ENCODE data around the gene C1orf159.

DNA sequence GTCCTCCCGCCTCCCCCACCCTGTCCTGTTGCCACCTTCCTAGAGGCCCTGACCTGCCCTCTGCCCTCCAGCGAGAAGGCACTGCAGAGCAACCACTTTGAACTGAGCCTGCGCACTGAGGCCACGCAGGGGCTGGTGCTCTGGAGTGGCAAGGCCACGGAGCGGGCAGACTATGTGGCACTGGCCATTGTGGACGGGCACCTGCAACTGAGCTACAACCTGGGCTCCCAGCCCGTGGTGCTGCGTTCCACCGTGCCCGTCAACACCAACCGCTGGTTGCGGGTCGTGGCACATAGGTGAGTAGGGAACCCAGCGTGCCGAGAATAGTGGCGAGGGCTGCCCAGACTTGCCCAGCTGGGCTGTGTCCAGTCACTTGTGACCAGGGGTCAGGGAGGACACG is 62.2 kb downstream of the C1orf159 start:
- TF ChIP-seq, protein P1, sequence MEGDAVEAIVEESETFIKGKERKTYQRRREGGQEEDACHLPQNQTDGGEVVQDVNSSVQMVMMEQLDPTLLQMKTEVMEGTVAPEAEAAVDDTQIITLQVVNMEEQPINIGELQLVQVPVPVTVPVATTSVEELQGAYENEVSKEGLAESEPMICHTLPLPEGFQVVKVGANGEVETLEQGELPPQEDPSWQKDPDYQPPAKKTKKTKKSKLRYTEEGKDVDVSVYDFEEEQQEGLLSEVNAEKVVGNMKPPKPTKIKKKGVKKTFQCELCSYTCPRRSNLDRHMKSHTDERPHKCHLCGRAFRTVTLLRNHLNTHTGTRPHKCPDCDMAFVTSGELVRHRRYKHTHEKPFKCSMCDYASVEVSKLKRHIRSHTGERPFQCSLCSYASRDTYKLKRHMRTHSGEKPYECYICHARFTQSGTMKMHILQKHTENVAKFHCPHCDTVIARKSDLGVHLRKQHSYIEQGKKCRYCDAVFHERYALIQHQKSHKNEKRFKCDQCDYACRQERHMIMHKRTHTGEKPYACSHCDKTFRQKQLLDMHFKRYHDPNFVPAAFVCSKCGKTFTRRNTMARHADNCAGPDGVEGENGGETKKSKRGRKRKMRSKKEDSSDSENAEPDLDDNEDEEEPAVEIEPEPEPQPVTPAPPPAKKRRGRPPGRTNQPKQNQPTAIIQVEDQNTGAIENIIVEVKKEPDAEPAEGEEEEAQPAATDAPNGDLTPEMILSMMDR (IDR thresholded peaks at IDR 0.05; ENCODE audit: insufficient read depth, low read length) = no peak
- no peak for TF ChIP-seq POLR2AphosphoS5 (IDR thresholded peaks at IDR 0.05; ENCODE audit: low read depth)
- TF ChIP-seq, protein P2, sequence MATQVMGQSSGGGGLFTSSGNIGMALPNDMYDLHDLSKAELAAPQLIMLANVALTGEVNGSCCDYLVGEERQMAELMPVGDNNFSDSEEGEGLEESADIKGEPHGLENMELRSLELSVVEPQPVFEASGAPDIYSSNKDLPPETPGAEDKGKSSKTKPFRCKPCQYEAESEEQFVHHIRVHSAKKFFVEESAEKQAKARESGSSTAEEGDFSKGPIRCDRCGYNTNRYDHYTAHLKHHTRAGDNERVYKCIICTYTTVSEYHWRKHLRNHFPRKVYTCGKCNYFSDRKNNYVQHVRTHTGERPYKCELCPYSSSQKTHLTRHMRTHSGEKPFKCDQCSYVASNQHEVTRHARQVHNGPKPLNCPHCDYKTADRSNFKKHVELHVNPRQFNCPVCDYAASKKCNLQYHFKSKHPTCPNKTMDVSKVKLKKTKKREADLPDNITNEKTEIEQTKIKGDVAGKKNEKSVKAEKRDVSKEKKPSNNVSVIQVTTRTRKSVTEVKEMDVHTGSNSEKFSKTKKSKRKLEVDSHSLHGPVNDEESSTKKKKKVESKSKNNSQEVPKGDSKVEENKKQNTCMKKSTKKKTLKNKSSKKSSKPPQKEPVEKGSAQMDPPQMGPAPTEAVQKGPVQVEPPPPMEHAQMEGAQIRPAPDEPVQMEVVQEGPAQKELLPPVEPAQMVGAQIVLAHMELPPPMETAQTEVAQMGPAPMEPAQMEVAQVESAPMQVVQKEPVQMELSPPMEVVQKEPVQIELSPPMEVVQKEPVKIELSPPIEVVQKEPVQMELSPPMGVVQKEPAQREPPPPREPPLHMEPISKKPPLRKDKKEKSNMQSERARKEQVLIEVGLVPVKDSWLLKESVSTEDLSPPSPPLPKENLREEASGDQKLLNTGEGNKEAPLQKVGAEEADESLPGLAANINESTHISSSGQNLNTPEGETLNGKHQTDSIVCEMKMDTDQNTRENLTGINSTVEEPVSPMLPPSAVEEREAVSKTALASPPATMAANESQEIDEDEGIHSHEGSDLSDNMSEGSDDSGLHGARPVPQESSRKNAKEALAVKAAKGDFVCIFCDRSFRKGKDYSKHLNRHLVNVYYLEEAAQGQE (IDR thresholded peaks at IDR 0.05; ENCODE audit: insufficient replicate concordance, low read depth) = no peak
